H1 (cell line): ENCODE measurements around the gene GPANK1. TPM values are rescaled to one million over a fixed set of nuclear protein-coding genes. Genes with fewer than 3 reads are reported as not detected.

ENCODE experiments used
- CTCF ChIA-PET: fragments of 300-600 bp; sonication (Branson Sonifier 250); formaldehyde crosslinking; loops from one replicate; lab custom pipeline; 2021; ENCODE audit not compliant: partially characterized antibody; lab: Charles Lee
- POLR2A ChIA-PET: fragments of 300-600 bp; sonication (Branson Sonifier 250); formaldehyde crosslinking; loops from one replicate; lab custom pipeline; 2021; ENCODE audit warnings: inconsistent platforms; ENCODE audit not compliant: partially characterized antibody; lab: Charles Lee
- DNase-seq, 2 experiments: peaks; one replicate each; pipeline versions ENCODE4 v3.0.0 to v3.0.0-alpha.2; 2010 to 2022; ENCODE audit warnings: low spot score in 2 of 2, low read depth in 1 of 2, mixed read lengths in 1 of 2
- FAIRE-seq: peaks from 2 replicates; lab custom pipeline; 2011; peaks lifted over from hg19 to GRCh38; lab: Jason Lieb, UNC
- H2AFZ ChIP-seq: 2 replicates; pipeline ENCODE4 v1.8.1; 2012; ENCODE audit warnings: low read length, inconsistent platforms
- H2AK5ac ChIP-seq: 2 replicates; pipeline ENCODE4 v1.6.1; 2013; ENCODE audit warnings: low read depth, low read length
- H2BK120ac ChIP-seq: replicated peaks from 2 replicates; pipeline ENCODE3; 2013; ENCODE audit warnings: low read depth, low read length, inconsistent platforms
- H2BK12ac ChIP-seq: 2 replicates; pipeline ENCODE4 v1.6.1; 2013; ENCODE audit warnings: low read depth, low read length
- H2BK15ac ChIP-seq: 2 replicates; pipeline ENCODE4 v1.6.1; 2013; ENCODE audit warnings: low read length
- H2BK20ac ChIP-seq: 2 replicates; pipeline ENCODE4 v1.6.1; 2013; ENCODE audit warnings: low read length
- H2BK5ac ChIP-seq: 2 replicates; pipeline ENCODE4 v1.6.1; 2013; ENCODE audit warnings: low read depth, low read length
- H3K14ac ChIP-seq: 2 replicates; pipeline ENCODE4 v1.6.1; 2013; ENCODE audit warnings: inconsistent platforms; ENCODE audit not compliant: insufficient read length
- H3K18ac ChIP-seq: 2 replicates; pipeline ENCODE4 v1.6.1; 2013; ENCODE audit warnings: low read length; ENCODE audit errors: extremely low read depth
- H3K23ac ChIP-seq: 2 replicates; pipeline ENCODE4 v1.6.1; 2013; ENCODE audit warnings: inconsistent platforms; ENCODE audit not compliant: insufficient read length
- H3K23me2 ChIP-seq: 2 replicates; pipeline ENCODE4 v1.6.1; 2013; ENCODE audit warnings: low read depth, low read length
- H3K27ac ChIP-seq: 2 replicates; pipeline ENCODE4 v1.6.1; 2011; ENCODE audit warnings: low read depth, low read length, inconsistent platforms
- H3K27me3 ChIP-seq, 4 experiments: replicated peaks in 1 of 4; 1 replicate in 1 of 4; 2 replicates in 3 of 4; pipeline versions ENCODE4 v1.6.1 to v1.8.1; 2011 to 2013; ENCODE audit warnings: low read length in 3 of 4, mild to moderate bottlenecking in 3 of 4, inconsistent platforms in 2 of 4, mixed read lengths in 2 of 4, moderate library complexity in 1 of 4; ENCODE audit not compliant: control insufficient read depth in 3 of 4, insufficient read depth in 3 of 4; ENCODE audit errors: extremely low read depth in 1 of 4
- H3K36me3 ChIP-seq, 4 experiments: 2 replicates each; pipeline versions ENCODE4 v1.6.1 to v1.8.1; 2011 to 2013; ENCODE audit warnings: mild to moderate bottlenecking in 4 of 4, low read length in 3 of 4, moderate library complexity in 2 of 4, control low read depth in 1 of 4, inconsistent platforms in 1 of 4; ENCODE audit not compliant: insufficient read depth in 4 of 4, control insufficient read depth in 2 of 4
- H3K4ac ChIP-seq: replicated peaks from 2 replicates; pipeline ENCODE3; 2013; ENCODE audit warnings: low read length, low read depth, mixed read lengths, inconsistent platforms; ENCODE audit not compliant: insufficient read length
- H3K4me1 ChIP-seq, 4 experiments: replicated peaks in 1 of 4; 1 replicate in 1 of 4; 2 replicates in 3 of 4; pipeline versions ENCODE4 v1.6.1 to v1.8.1; 2011 to 2013; ENCODE audit warnings: low read length in 3 of 4, inconsistent platforms in 2 of 4, mixed read lengths in 1 of 4; ENCODE audit not compliant: insufficient read depth in 4 of 4, control insufficient read depth in 3 of 4
- H3K4me2 ChIP-seq, 2 experiments: 2 replicates each; pipeline versions ENCODE4 v1.6.1 to v1.8.1; 2011 to 2013; ENCODE audit warnings: low read depth in 2 of 2, low read length in 2 of 2, control low read depth in 1 of 2, inconsistent platforms in 1 of 2, mild to moderate bottlenecking in 1 of 2; ENCODE audit not compliant: insufficient read depth in 1 of 2
- H3K4me3 ChIP-seq, 4 experiments: fragments of 200-600, 300-600 bp in 1 of 4; sonication (generic), shearing (Covaris generic), sonication (Bioruptor Twin) in 1 of 4; 2 replicates each; pipeline versions ENCODE4 v1.5.1 to v1.8.1; 2011 to 2016; ENCODE audit warnings: low read length in 4 of 4, low read depth in 3 of 4, control low read depth in 2 of 4, inconsistent platforms in 2 of 4, mild to moderate bottlenecking in 2 of 4, mixed read lengths in 1 of 4, moderate library complexity in 1 of 4; ENCODE audit not compliant: insufficient read depth in 2 of 4; ENCODE audit errors: extremely low read depth in 1 of 4
- H3K56ac ChIP-seq: replicated peaks from 2 replicates; pipeline ENCODE3; 2013; ENCODE audit warnings: low read depth, mild to moderate bottlenecking, mixed read lengths, low read length, inconsistent platforms; ENCODE audit not compliant: insufficient read length
- H3K79me1 ChIP-seq: 2 replicates; pipeline ENCODE4 v1.6.1; 2013; ENCODE audit warnings: low read depth, low read length, control low read depth
- H3K79me2 ChIP-seq, 2 experiments: 2 replicates each; pipeline versions ENCODE4 v1.6.1 to v1.8.1; 2012 to 2013; ENCODE audit warnings: low read length in 2 of 2, mild to moderate bottlenecking in 2 of 2, inconsistent platforms in 1 of 2; ENCODE audit not compliant: insufficient read depth in 2 of 2, control insufficient read depth in 1 of 2
- H3K9ac ChIP-seq, 4 experiments: replicated peaks in 1 of 4; 1 replicate in 1 of 4; 2 replicates in 3 of 4; pipeline versions ENCODE4 v1.6.1 to v1.8.1; 2011 to 2013; ENCODE audit warnings: low read depth in 3 of 4, low read length in 3 of 4, control low read depth in 2 of 4, mild to moderate bottlenecking in 2 of 4, moderate library complexity in 2 of 4, inconsistent platforms in 1 of 4; ENCODE audit errors: extremely low read depth in 1 of 4
- H3K9me3 ChIP-seq, 2 experiments: 2 replicates each; pipeline versions ENCODE4 v1.6.1 to v1.8.1; 2012 to 2013; ENCODE audit warnings: mild to moderate bottlenecking in 2 of 2, moderate library complexity in 2 of 2, control low read depth in 1 of 2, inconsistent platforms in 1 of 2, low read depth in 1 of 2, low read length in 1 of 2, mixed read lengths in 1 of 2; ENCODE audit not compliant: insufficient read depth in 2 of 2
- H4K20me1 ChIP-seq, 2 experiments: replicated peaks in 1 of 2; 2 replicates each; pipeline versions ENCODE3 to v1.8.1; 2011 to 2013; ENCODE audit warnings: inconsistent platforms in 2 of 2, low read length in 2 of 2, mild to moderate bottlenecking in 1 of 2; ENCODE audit not compliant: insufficient read depth in 2 of 2, control insufficient read depth in 1 of 2
- H4K5ac ChIP-seq: 2 replicates; pipeline ENCODE4 v1.6.1; 2013; ENCODE audit warnings: low read length, low read depth, mixed read lengths, inconsistent platforms; ENCODE audit not compliant: insufficient read length
- H4K8ac ChIP-seq: 2 replicates; pipeline ENCODE4 v1.8.0; 2013; ENCODE audit warnings: mild to moderate bottlenecking, moderate library complexity, low read length, inconsistent platforms; ENCODE audit not compliant: insufficient read depth; ENCODE audit errors: extremely low read depth
- H4K91ac ChIP-seq: replicated peaks from 2 replicates; pipeline ENCODE3; 2013; ENCODE audit warnings: low read length, mixed read lengths, inconsistent platforms; ENCODE audit not compliant: insufficient read length
- BCL11A ChIP-seq, 2 experiments: IDR thresholded peaks; one replicate each; pipeline ENCODE4 v1.6.1; 2011; ENCODE audit warnings: low read depth in 2 of 2, low read length in 2 of 2, mild to moderate bottlenecking in 2 of 2
- CHD1 ChIP-seq: IDR thresholded peaks from 2 replicates; pipeline ENCODE4 v1.6.1; 2012; ENCODE audit warnings: low read depth, low read length, improper control_type of control experiment
- CTCF ChIP-seq, 3 experiments: IDR thresholded peaks; 1 replicate in 2 of 3; 2 replicates in 1 of 3; pipeline versions ENCODE4 v1.5.1 to v1.6.1; 2011; ENCODE audit warnings: low read length in 3 of 3, mild to moderate bottlenecking in 3 of 3, inconsistent platforms in 2 of 3, low read depth in 1 of 3, moderate library complexity in 1 of 3; ENCODE audit not compliant: insufficient read depth in 1 of 3; ENCODE audit errors: control extremely low read depth in 1 of 3
- EGR1 ChIP-seq: IDR thresholded peaks from 2 replicates; pipeline ENCODE4 v1.6.1; 2011; ENCODE audit warnings: low read depth, low read length, borderline replicate concordance
- RXRA ChIP-seq: IDR thresholded peaks from 2 replicates; pipeline ENCODE4 v1.6.1; 2011; ENCODE audit warnings: low read depth, mild to moderate bottlenecking, low read length, moderate library complexity; ENCODE audit not compliant: insufficient read depth
- SIX5 ChIP-seq: IDR thresholded peaks from 2 replicates; pipeline ENCODE4 v1.6.1; 2011; ENCODE audit warnings: mild to moderate bottlenecking, low read depth, low read length
- WGBS, 2 experiments: shearing (Covaris generic) in 1 of 2; methylation state at CpG; one replicate each; pipeline versions ENCODE4 v1.1.6 to v1.1.7; 2013 to 2015; ENCODE audit warnings: low lambda C conversion rate in 2 of 2, mixed read lengths in 2 of 2, inconsistent platforms in 1 of 2, low coverage in 1 of 2, missing lambda C conversion rate in 1 of 2; ENCODE audit not compliant: insufficient replicate concordance in 2 of 2, insufficient coverage in 1 of 2, insufficient read length in 1 of 2; ENCODE audit errors: extremely low coverage in 1 of 2, missing lambda C conversion rate in 1 of 2; 5-methylcytosine and 5-hydroxymethylcytosine counted together
- polyA plus RNA-seq, 7 experiments: library from polyadenylated mRNA; depleted of rRNA in 3 of 7; stranded (reverse) in 5 of 7; unstranded in 2 of 7; fragments of >200 nt in 5 of 7; fragments of 200-250 nt in 2 of 7; gene quantifications; 1 replicate in 5 of 7; 2 replicates in 1 of 7; 4 replicates in 1 of 7; pipeline versions ENCODE4 v1.2.1 to v1.2.3, GENCODE V29; 2011 to 2013; ENCODE audit warnings: missing spikeins in 2 of 7, mixed read lengths in 2 of 7
- total RNA-seq: library from RNA; stranded (reverse); fragmentation: NEBNext Ultra II Directional; extraction: Animal tissue kit (Norgen Biotek cat#: 25700); gene quantifications from 2 replicates; pipeline ENCODE4 v1.2.1, GENCODE V29; 2021

GPANK1 gene
- total and polyA plus RNA-seq, 2 of the 8 experiments (the other 6 are each of a cell fraction or from before 2014, with no cell fraction given): 24.5 to 30.2 TPM

GRCh38 chr6:31676322-31676903 is 11.6 kb upstream of the GPANK1 start:
- H3K56ac ChIP-seq: no peak overlapping the region
- H2BK15ac ChIP-seq: no peak overlapping the region
- no peak overlapping the region for H2BK5ac ChIP-seq
- H4K20me1 ChIP-seq: no peaks in the 10 kb centered on the region
- H3K9me3 ChIP-seq: peaks cover 0 to 2% of the 10 kb centered on the region in 2 experiments; a peak in 1 of 4 replicates
- POLR2A ChIA-PET: interaction anchor here (1.2 to 2.0 kb wide), 4 partner anchors 9 to 158 kb away, joined by 4 to 8 read pairs (median 4); no protein-coding TSS in a partner anchor
- CTCF ChIA-PET: no interaction called here
- no peak overlapping the region for H4K91ac ChIP-seq
- no peak overlapping the region for H3K27ac ChIP-seq
- no peak overlapping the region for H4K8ac ChIP-seq
- no peaks in the 10 kb centered on the region for H3K79me1 ChIP-seq
- H2BK120ac ChIP-seq: no peak overlapping the region
- H3K4me1 ChIP-seq: peaks cover 0 to 7% (median 2%) of the 10 kb centered on the region in 4 experiments; a peak in 4 of 7 replicates
- H3K9ac ChIP-seq: no peak overlapping the region
- peaks cover 2 to 9% (median 8%) of the 10 kb centered on the region in 4 experiments; a peak in 6 of 8 replicates for H3K36me3 ChIP-seq
- H3K18ac ChIP-seq: no peak overlapping the region
- no peak overlapping the region for H2BK12ac ChIP-seq
- no peak for FAIRE-seq
- H3K27me3 ChIP-seq: peaks cover 0 to 3% (median 2%) of the 10 kb centered on the region in 4 experiments; a peak in 4 of 7 replicates
- no peaks in the 10 kb centered on the region for H3K79me2 ChIP-seq
- no peak overlapping the region for H4K5ac ChIP-seq
- H2AFZ ChIP-seq: no peak overlapping the region
- no peak overlapping the region for H3K4me3 ChIP-seq
- no peak overlapping the region for H2BK20ac ChIP-seq
- no peak overlapping the region for H3K4me2 ChIP-seq
- H3K14ac ChIP-seq: no peak overlapping the region
- H3K23ac ChIP-seq: no peak overlapping the region
- WGBS, 2 experiments: 86% methylated on average over 4 of the region's 4 CpGs; no CpG with 5 or more reads in 1 of the 2 experiments
- no peak overlapping the region for H3K4ac ChIP-seq
- DNase-seq: no peak
- H2AK5ac ChIP-seq: no peak overlapping the region
- peaks cover 4% of the 10 kb centered on the region; the same call in 1 of the 2 replicates for H3K23me2 ChIP-seq
- TF ChIP-seq BCL11A (IDR thresholded peaks at IDR 0.05; ENCODE audit: low read depth in 2 of 2, low read length in 2 of 2): no peak
- no peak for TF ChIP-seq CHD1
- no peak for TF ChIP-seq CTCF (IDR thresholded peaks at IDR 0.05; ENCODE audit: control extremely low read depth in 1 of 3, insufficient read depth in 1 of 3, low read depth in 1 of 3, low read length in 3 of 3)
- no peak for TF ChIP-seq EGR1
- no peak for TF ChIP-seq RXRA
- TF ChIP-seq SIX5: no peak
- TF ChIP-seq, all 59 proteins: peak for 0
